B cell (primary cell): ENCODE results near the gene DENND10.

ENCODE experiments used
- EZH2 ChIP-seq: IDR thresholded peaks from 2 replicates; pipeline ENCODE4 v1.6.1; 2012; ENCODE audit warnings: borderline replicate concordance, low read depth, mild to moderate bottlenecking, moderate library complexity, low read length; ENCODE audit not compliant: insufficient read depth, poor library complexity, severe bottlenecking
- TF ChIP-seq, protein P1 (sequence below): fragments of 200-600 bp; IDR thresholded peaks from one replicate; pipeline ENCODE4 v1.8.0; 2022; ENCODE audit warnings: antibody characterized with exemption, mild to moderate bottlenecking

DNA sequence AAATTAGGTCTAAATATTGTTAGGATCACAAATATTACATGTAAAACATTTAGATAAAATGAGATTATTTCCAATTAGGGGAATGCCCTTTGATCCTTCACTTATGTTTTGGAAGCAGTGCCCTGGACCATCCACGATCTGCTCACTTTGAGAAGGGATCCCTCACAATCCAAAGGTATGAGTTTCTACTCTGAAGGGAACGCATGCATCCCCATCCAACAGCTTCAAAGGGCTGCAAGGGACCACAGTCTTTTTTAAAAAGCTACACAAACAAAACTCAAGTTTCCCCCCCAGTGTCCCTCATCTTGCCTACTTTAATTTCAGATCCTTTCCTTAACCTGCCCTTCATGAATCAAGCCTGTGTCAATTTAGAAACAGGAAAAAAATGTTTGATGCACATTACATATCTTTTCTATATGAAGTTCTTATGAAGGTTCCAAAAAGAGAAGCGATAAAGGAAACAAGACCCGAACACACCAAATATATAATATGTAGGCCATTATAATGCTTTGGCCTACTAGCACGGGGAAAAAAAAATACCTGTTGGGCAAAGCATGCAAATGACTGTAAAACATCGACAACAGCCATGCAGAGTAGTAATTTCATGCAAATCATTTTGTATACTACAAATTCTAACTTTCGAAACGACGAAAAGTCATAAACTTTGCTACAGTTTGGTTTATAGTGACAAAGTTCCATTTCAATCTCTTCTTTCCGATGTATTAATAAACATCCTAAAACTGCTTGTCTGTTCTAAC is 25.3 kb upstream of the DENND10 start:
- TF ChIP-seq, protein P1, sequence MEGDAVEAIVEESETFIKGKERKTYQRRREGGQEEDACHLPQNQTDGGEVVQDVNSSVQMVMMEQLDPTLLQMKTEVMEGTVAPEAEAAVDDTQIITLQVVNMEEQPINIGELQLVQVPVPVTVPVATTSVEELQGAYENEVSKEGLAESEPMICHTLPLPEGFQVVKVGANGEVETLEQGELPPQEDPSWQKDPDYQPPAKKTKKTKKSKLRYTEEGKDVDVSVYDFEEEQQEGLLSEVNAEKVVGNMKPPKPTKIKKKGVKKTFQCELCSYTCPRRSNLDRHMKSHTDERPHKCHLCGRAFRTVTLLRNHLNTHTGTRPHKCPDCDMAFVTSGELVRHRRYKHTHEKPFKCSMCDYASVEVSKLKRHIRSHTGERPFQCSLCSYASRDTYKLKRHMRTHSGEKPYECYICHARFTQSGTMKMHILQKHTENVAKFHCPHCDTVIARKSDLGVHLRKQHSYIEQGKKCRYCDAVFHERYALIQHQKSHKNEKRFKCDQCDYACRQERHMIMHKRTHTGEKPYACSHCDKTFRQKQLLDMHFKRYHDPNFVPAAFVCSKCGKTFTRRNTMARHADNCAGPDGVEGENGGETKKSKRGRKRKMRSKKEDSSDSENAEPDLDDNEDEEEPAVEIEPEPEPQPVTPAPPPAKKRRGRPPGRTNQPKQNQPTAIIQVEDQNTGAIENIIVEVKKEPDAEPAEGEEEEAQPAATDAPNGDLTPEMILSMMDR = no peak
- TF ChIP-seq EZH2 = no peak
